GM23338 (cell line): ENCODE results near the gene SHMT1. TPM values are rescaled to one million over a fixed set of nuclear protein-coding genes. Genes with fewer than 3 reads are reported as not detected.

Experiments
- ATAC-seq: fragments of 200-7000 bp; cut with Tn5 transposase; 3 replicates; pipeline ENCODE4 v1.9.1; 2020
- DNase-seq: peaks from one replicate; pipeline ENCODE4 v3.0.0-alpha.2; 2015; ENCODE audit warnings: low spot score
- H2AFZ ChIP-seq: fragments of 200-600 bp; sonication (generic); 2 replicates; pipeline ENCODE4 v1.8.0; 2016; ENCODE audit warnings: antibody characterized with exemption, mild to moderate bottlenecking, moderate library complexity
- H3F3A ChIP-seq: fragments of 200-600 bp; sonication (generic); replicated peaks from 2 replicates; pipeline ENCODE4 v1.8.0; 2017; ENCODE audit warnings: antibody characterized with exemption, mixed run types, low read depth
- H3K27ac ChIP-seq: fragments of 200-600 bp; sonication (generic); 2 replicates; pipeline ENCODE4 v1.6.1; 2016; ENCODE audit warnings: low read depth
- H3K27me3 ChIP-seq: fragments of 200-600 bp; sonication (generic); 2 replicates; pipeline ENCODE4 v1.8.0; 2016; ENCODE audit warnings: mild to moderate bottlenecking, mixed run types, moderate library complexity; ENCODE audit not compliant: insufficient read depth
- H3K36me3 ChIP-seq: fragments of 200-600 bp; sonication (generic); 2 replicates; pipeline ENCODE4 v1.8.0; 2016; ENCODE audit warnings: mild to moderate bottlenecking; ENCODE audit not compliant: insufficient read depth
- H3K4me1 ChIP-seq: fragments of 200-600 bp; sonication (generic); 2 replicates; pipeline ENCODE4 v1.8.0; 2016; ENCODE audit warnings: mild to moderate bottlenecking, moderate library complexity; ENCODE audit not compliant: insufficient read depth
- H3K4me2 ChIP-seq: fragments of 200-600 bp; sonication (generic); 2 replicates; pipeline ENCODE4 v1.7.1; 2017; ENCODE audit warnings: mixed run types
- H3K4me3 ChIP-seq: fragments of 200-600 bp; sonication (generic); 2 replicates; pipeline ENCODE4 v1.6.1; 2016; ENCODE audit warnings: mixed run types
- H3K79me2 ChIP-seq: fragments of 200-600 bp; sonication (generic); replicated peaks from 2 replicates; pipeline ENCODE4 v1.8.0; 2017; ENCODE audit warnings: mild to moderate bottlenecking; ENCODE audit not compliant: insufficient read depth
- H3K9me2 ChIP-seq: fragments of 200-600 bp; sonication (generic); 2 replicates; pipeline ENCODE4 v1.8.0; 2017; ENCODE audit not compliant: insufficient read depth
- H4K20me1 ChIP-seq: fragments of 200-600 bp; sonication (generic); replicated peaks from 2 replicates; pipeline ENCODE4 v1.8.0; 2017; ENCODE audit warnings: mild to moderate bottlenecking; ENCODE audit not compliant: insufficient read depth
- H3K27ac Mint-ChIP-seq: 2 replicates; pipeline ENCODE4 v1.8.0; 2020; ENCODE audit warnings: inconsistent platforms, mild to moderate bottlenecking, moderate library complexity, mixed read lengths
- H3K27me3 Mint-ChIP-seq: 3 replicates; pipeline ENCODE4 v1.8.0; 2022; ENCODE audit warnings: low read depth, mild to moderate bottlenecking, moderate library complexity, mixed read lengths, inconsistent platforms; ENCODE audit not compliant: insufficient read depth, poor library complexity
- H3K36me3 Mint-ChIP-seq: 3 replicates; pipeline ENCODE4 v1.8.0; 2021; ENCODE audit warnings: low read depth, mild to moderate bottlenecking, inconsistent platforms, moderate library complexity, mixed read lengths
- H3K4me1 Mint-ChIP-seq: 3 replicates; pipeline ENCODE4 v1.8.0; 2020; ENCODE audit warnings: mild to moderate bottlenecking, inconsistent platforms, mixed read lengths
- H3K4me3 Mint-ChIP-seq: 3 replicates; pipeline ENCODE4 v1.8.0; 2021; ENCODE audit warnings: moderate library complexity, mild to moderate bottlenecking, inconsistent platforms, mixed read lengths
- H3K9me3 Mint-ChIP-seq: 3 replicates; pipeline ENCODE4 v1.8.0; 2020; ENCODE audit warnings: moderate library complexity, mild to moderate bottlenecking, inconsistent platforms, mixed read lengths
- CREB1 ChIP-seq: fragments of 250-450 bp; sonication (Bioruptor Pico); IDR thresholded peaks from 2 replicates; pipeline ENCODE4 v1.5.0; 2020; ENCODE audit warnings: low read depth, mild to moderate bottlenecking, moderate library complexity
- ETS1 ChIP-seq: IDR thresholded peaks from 2 replicates; pipeline ENCODE4 v1.6.1; 2016; ENCODE audit warnings: antibody characterized with exemption
- EZH2 ChIP-seq: fragments of 200-600 bp; sonication (generic); IDR thresholded peaks from one replicate; pipeline ENCODE4 v1.8.0; 2017; ENCODE audit warnings: antibody characterized with exemption, mild to moderate bottlenecking, low read depth; ENCODE audit not compliant: unreplicated experiment
- EZH2phosphoT487 ChIP-seq: fragments of 200-600 bp; sonication (generic); IDR thresholded peaks from one replicate; pipeline ENCODE4 v1.8.1; 2018; ENCODE audit warnings: antibody characterized with exemption; ENCODE audit not compliant: unreplicated experiment
- JUNB ChIP-seq: IDR thresholded peaks from one replicate; pipeline ENCODE4 v1.6.1; 2016; ENCODE audit warnings: antibody characterized with exemption; ENCODE audit not compliant: unreplicated experiment
- NANOG ChIP-seq: IDR thresholded peaks from 2 replicates; pipeline ENCODE4 v1.6.1; 2016; ENCODE audit warnings: antibody characterized with exemption, borderline replicate concordance
- STAT1 ChIP-seq: IDR thresholded peaks from one replicate; pipeline ENCODE4 v1.6.1; 2016; ENCODE audit warnings: antibody characterized with exemption; ENCODE audit not compliant: unreplicated experiment
- ZNF114 ChIP-seq: fragments of 250-450 bp; sonication (Bioruptor Pico); IDR thresholded peaks from 2 replicates; pipeline ENCODE4 v1.5.0; 2020; ENCODE audit warnings: mild to moderate bottlenecking, moderate library complexity
- ZNF331 ChIP-seq: fragments of 250-450 bp; sonication (Bioruptor Pico); IDR thresholded peaks from 2 replicates; pipeline ENCODE4 v1.5.0; 2020; ENCODE audit warnings: low read depth, mild to moderate bottlenecking, moderate library complexity
- polyA plus RNA-seq: library from polyadenylated mRNA; unstranded; fragments of >200 nt; fragmentation: Nextera tagmentation; extraction: Ambion mirVana; gene quantifications from 2 replicates; pipeline ENCODE4 v1.2.1, GENCODE V29; 2016
- total RNA-seq: library from RNA; depleted of rRNA; stranded (reverse); fragments of >200 nt; shearing (Covaris generic); gene quantifications from 2 replicates; pipeline ENCODE4 v1.2.3, GENCODE V29; 2014
- TF ChIP-seq, protein P1 (sequence below): IDR thresholded peaks from one replicate; pipeline ENCODE4 v1.6.1; 2018; ENCODE audit warnings: antibody characterized with exemption; ENCODE audit not compliant: unreplicated experiment
- TF ChIP-seq, protein P2 (sequence below): fragments of 250-450 bp; sonication (Bioruptor Pico); IDR thresholded peaks from 2 replicates; pipeline ENCODE4 v1.5.0; 2020; ENCODE audit warnings: mild to moderate bottlenecking, moderate library complexity

Gene SHMT1
- total and polyA plus RNA-seq, 2 experiments from 2014 or later = 22.8 to 33.3 TPM

DNA sequence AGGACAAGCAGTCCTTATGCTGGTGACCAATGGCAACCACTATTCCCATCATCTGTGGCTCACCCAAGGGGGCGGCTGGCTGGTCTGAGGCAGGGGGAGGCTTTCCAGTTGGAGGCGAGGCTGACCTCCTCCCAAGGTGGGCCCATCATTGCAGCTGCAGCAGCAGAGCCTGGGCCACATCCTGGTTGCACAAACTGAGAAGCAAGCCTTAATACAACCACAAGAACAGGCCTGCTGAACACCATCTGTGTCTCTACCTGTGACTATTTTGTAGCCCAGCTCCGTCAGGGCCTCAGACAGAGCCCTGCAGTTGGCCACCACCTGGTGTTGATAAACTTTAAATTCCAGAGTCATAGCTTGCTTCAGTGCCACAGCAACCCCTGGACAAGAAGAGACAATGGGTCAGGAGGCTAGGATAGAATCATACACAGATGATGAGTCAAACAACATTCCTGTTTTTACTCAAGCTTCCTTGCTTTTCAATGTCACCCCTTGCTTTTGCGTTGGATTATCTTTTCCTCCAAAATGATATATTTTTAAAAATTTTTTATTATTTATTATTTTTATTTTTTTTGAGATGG is 30.4 kb downstream of the SHMT1 start:
- Histone ChIP-seq H2AFZ (no peak overlapping the region), H3K4me3 (no peak overlapping the region), H3K27me3 (no peaks in the 10 kb centered on the region), H3K4me2 (no peak overlapping the region), H3K9me2 (no peaks in the 10 kb centered on the region), H3K27ac (no peak overlapping the region), H3K4me1 (no peaks in the 10 kb centered on the region), H3F3A (no peaks in the 10 kb centered on the region), H3K79me2 (no peaks in the 10 kb centered on the region), H4K20me1 (peaks cover 5% of the 10 kb centered on the region), H3K36me3 (peaks cover 19% of the 10 kb centered on the region)
- H3K4me1 Mint-ChIP-seq = no peaks in the 10 kb centered on the region
- no peak overlapping the region for H3K4me3 Mint-ChIP-seq
- no peak overlapping the region for H3K27ac Mint-ChIP-seq
- ATAC-seq = no peak
- H3K36me3 Mint-ChIP-seq = peaks cover 84% of the 10 kb centered on the region
- H3K27me3 Mint-ChIP-seq = peaks cover 6% of the 10 kb centered on the region
- TF ChIP-seq CREB1 (CRISPR knock-in tag) = no peak
- no peak for DNase-seq
- peaks cover 18% of the 10 kb centered on the region for H3K9me3 Mint-ChIP-seq

- peaks cover 73% of the 10 kb centered on the region for H3K36me3 Mint-ChIP-seq
- no peak overlapping the region for H3K4me2 ChIP-seq
- TF ChIP-seq EZH2phosphoT487 = no peak
- TF ChIP-seq STAT1 = no peak
- no peak for TF ChIP-seq ZNF114 (CRISPR knock-in tag)
- TF ChIP-seq, protein P1, sequence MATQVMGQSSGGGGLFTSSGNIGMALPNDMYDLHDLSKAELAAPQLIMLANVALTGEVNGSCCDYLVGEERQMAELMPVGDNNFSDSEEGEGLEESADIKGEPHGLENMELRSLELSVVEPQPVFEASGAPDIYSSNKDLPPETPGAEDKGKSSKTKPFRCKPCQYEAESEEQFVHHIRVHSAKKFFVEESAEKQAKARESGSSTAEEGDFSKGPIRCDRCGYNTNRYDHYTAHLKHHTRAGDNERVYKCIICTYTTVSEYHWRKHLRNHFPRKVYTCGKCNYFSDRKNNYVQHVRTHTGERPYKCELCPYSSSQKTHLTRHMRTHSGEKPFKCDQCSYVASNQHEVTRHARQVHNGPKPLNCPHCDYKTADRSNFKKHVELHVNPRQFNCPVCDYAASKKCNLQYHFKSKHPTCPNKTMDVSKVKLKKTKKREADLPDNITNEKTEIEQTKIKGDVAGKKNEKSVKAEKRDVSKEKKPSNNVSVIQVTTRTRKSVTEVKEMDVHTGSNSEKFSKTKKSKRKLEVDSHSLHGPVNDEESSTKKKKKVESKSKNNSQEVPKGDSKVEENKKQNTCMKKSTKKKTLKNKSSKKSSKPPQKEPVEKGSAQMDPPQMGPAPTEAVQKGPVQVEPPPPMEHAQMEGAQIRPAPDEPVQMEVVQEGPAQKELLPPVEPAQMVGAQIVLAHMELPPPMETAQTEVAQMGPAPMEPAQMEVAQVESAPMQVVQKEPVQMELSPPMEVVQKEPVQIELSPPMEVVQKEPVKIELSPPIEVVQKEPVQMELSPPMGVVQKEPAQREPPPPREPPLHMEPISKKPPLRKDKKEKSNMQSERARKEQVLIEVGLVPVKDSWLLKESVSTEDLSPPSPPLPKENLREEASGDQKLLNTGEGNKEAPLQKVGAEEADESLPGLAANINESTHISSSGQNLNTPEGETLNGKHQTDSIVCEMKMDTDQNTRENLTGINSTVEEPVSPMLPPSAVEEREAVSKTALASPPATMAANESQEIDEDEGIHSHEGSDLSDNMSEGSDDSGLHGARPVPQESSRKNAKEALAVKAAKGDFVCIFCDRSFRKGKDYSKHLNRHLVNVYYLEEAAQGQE = no peak
- no peak for TF ChIP-seq ZNF331
- TF ChIP-seq EZH2 = no peak
- no peak for TF ChIP-seq ETS1
- no peak for TF ChIP-seq JUNB
- TF ChIP-seq, protein P2, sequence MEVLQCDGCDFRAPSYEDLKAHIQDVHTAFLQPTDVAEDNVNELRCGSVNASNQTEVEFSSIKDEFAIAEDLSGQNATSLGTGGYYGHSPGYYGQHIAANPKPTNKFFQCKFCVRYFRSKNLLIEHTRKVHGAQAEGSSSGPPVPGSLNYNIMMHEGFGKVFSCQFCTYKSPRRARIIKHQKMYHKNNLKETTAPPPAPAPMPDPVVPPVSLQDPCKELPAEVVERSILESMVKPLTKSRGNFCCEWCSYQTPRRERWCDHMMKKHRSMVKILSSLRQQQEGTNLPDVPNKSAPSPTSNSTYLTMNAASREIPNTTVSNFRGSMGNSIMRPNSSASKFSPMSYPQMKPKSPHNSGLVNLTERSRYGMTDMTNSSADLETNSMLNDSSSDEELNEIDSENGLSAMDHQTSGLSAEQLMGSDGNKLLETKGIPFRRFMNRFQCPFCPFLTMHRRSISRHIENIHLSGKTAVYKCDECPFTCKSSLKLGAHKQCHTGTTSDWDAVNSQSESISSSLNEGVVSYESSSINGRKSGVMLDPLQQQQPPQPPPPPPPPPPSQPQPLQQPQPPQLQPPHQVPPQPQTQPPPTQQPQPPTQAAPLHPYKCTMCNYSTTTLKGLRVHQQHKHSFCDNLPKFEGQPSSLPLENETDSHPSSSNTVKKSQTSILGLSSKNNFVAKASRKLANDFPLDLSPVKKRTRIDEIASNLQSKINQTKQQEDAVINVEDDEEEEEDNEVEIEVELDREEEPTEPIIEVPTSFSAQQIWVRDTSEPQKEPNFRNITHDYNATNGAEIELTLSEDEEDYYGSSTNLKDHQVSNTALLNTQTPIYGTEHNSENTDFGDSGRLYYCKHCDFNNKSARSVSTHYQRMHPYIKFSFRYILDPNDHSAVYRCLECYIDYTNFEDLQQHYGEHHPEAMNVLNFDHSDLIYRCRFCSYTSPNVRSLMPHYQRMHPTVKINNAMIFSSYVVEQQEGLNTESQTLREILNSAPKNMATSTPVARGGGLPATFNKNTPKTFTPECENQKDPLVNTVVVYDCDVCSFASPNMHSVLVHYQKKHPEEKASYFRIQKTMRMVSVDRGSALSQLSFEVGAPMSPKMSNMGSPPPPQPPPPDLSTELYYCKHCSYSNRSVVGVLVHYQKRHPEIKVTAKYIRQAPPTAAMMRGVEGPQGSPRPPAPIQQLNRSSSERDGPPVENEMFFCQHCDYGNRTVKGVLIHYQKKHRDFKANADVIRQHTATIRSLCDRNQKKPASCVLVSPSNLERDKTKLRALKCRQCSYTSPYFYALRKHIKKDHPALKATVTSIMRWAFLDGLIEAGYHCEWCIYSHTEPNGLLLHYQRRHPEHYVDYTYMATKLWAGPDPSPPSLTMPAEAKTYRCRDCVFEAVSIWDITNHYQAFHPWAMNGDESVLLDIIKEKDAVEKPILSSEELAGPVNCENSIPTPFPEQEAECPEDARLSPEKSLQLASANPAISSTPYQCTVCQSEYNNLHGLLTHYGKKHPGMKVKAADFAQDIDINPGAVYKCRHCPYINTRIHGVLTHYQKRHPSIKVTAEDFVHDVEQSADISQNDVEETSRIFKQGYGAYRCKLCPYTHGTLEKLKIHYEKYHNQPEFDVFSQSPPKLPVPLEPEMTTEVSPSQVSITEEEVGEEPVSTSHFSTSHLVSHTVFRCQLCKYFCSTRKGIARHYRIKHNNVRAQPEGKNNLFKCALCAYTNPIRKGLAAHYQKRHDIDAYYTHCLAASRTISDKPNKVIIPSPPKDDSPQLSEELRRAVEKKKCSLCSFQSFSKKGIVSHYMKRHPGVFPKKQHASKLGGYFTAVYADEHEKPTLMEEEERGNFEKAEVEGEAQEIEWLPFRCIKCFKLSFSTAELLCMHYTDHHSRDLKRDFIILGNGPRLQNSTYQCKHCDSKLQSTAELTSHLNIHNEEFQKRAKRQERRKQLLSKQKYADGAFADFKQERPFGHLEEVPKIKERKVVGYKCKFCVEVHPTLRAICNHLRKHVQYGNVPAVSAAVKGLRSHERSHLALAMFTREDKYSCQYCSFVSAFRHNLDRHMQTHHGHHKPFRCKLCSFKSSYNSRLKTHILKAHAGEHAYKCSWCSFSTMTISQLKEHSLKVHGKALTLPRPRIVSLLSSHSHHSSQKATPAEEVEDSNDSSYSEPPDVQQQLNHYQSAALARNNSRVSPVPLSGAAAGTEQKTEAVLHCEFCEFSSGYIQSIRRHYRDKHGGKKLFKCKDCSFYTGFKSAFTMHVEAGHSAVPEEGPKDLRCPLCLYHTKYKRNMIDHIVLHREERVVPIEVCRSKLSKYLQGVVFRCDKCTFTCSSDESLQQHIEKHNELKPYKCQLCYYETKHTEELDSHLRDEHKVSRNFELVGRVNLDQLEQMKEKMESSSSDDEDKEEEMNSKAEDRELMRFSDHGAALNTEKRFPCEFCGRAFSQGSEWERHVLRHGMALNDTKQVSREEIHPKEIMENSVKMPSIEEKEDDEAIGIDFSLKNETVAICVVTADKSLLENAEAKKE (CRISPR knock-in tag) = no peak
- no peak for TF ChIP-seq NANOG
- TF ChIP-seq CREB1 (CRISPR knock-in tag) = no peak
These were observed 31.5 kb downstream of the SHMT1 start for GRCh38 chr17:18331879-18332278.

More at GRCh38 chr17:18331879-18332278, 31.5 kb downstream of the SHMT1 start:
- Histone ChIP-seq H3K4me3 (no peak overlapping the region), H3K27me3 (no peaks in the 10 kb centered on the region), H3K36me3 (peaks cover 16% of the 10 kb centered on the region), H4K20me1 (peaks cover 5% of the 10 kb centered on the region), H3F3A (no peaks in the 10 kb centered on the region; the same call in 1 of the 2 replicates), H3K9me2 (no peaks in the 10 kb centered on the region), H2AFZ (no peak overlapping the region), H3K79me2 (no peaks in the 10 kb centered on the region), H3K27ac (no peak overlapping the region), H3K4me1 (no peaks in the 10 kb centered on the region)
- Mint-ChIP-seq H3K4me1 (no peaks in the 10 kb centered on the region), H3K4me3 (no peak overlapping the region; the same call in 2 of the 3 replicates), H3K9me3 (peaks cover 12% of the 10 kb centered on the region), H3K27ac (no peak overlapping the region), H3K27me3 (peaks cover 6% of the 10 kb centered on the region)
- DNase-seq (no peak), ATAC-seq (no peak)
